ENCODE data around the gene DHRSX.
"Not testable (repeated sequence)": the region's sequence is repeated elsewhere in the genome, so short reads cannot be mapped to it uniquely, and the experiment has no call there.

Gene DHRSX

GRCh38 chrX:2261831-2262667 lies 238.7 kb downstream of the DHRSX start:
- no peak for DNase-seq (ENCODE audit: low read depth)

- DNase-seq (ENCODE audit: low read depth): no peak
These were observed 248.3 kb downstream of the DHRSX start for GRCh38 chrX:2252331-2253065.

- no peak for DNase-seq (ENCODE audit: low read depth)
These were observed 249.6 kb downstream of the DHRSX start for GRCh38 chrX:2251211-2251610.

- DNase-seq (ENCODE audit: low read depth): no peak
These were observed 256.8 kb downstream of the DHRSX start for GRCh38 chrX:2243913-2244460.

- DNase-seq (ENCODE audit: low read depth): no peak
These were observed 257.8 kb downstream of the DHRSX start for GRCh38 chrX:2242980-2243379.

- DNase-seq (ENCODE audit: low read depth): no peak
These were observed 258.4 kb downstream of the DHRSX start for GRCh38 chrX:2242326-2242725.

- not testable (repeated sequence) for DNase-seq (ENCODE audit: low read depth)
These were observed 259.3 kb downstream of the DHRSX start for GRCh38 chrX:2241496-2241895.

- DNase-seq (ENCODE audit: low read depth): not testable (repeated sequence)
These were observed 260.0 kb downstream of the DHRSX start for GRCh38 chrX:2240761-2241160.

GRCh38 chrX:2237976-2238375 lies 262.8 kb downstream of the DHRSX start:
- DNase-seq (ENCODE audit: low read depth): no peak

- DNase-seq (ENCODE audit: low read depth): no peak
These were observed 269.1 kb downstream of the DHRSX start for GRCh38 chrX:2231570-2232192.

- DNase-seq (ENCODE audit: low read depth): no peak
These were observed 270.3 kb downstream of the DHRSX start for GRCh38 chrX:2230457-2230856.

GRCh38 chrX:2228536-2228935 lies 272.2 kb downstream of the DHRSX start:
- DNase-seq (ENCODE audit: low read depth): no peak

GRCh38 chrX:2226906-2227656 lies 273.7 kb downstream of the DHRSX start:
- DNase-seq (ENCODE audit: low read depth): no peak

GRCh38 chrX:2226182-2226581 lies 274.6 kb downstream of the DHRSX start:
- DNase-seq (ENCODE audit: low read depth): no peak

- no peak for DNase-seq (ENCODE audit: low read depth)
These were observed 276.1 kb downstream of the DHRSX start for GRCh38 chrX:2224597-2225235.

- no peak for DNase-seq (ENCODE audit: low read depth)
These were observed 276.6 kb downstream of the DHRSX start for GRCh38 chrX:2224161-2224560.

- DNase-seq (ENCODE audit: low read depth): no peak
These were observed 279.8 kb downstream of the DHRSX start for GRCh38 chrX:2220829-2221567.

- no peak for DNase-seq (ENCODE audit: low read depth)
These were observed 280.5 kb downstream of the DHRSX start for GRCh38 chrX:2220296-2220695.

GRCh38 chrX:2214138-2214823 lies 286.5 kb downstream of the DHRSX start:
- DNase-seq (ENCODE audit: low read depth): not testable (repeated sequence)

GRCh38 chrX:2211667-2212066 lies 289.1 kb downstream of the DHRSX start:
- not testable (repeated sequence) for DNase-seq (ENCODE audit: low read depth)
